SJSA1 (cell line): ENCODE measurements around the gene RABL6. TPM values are rescaled to one million over a fixed set of nuclear protein-coding genes. Genes with fewer than 3 reads are reported as not detected.
"Not testable (repeated sequence)": the region's sequence is repeated elsewhere in the genome, so short reads cannot be mapped to it uniquely, and the experiment has no call there.

ENCODE experiments used
- DNase-seq, 2 experiments: peaks; one replicate each; pipeline ENCODE4 v3.0.0-alpha.2; 2015 to 2020; ENCODE audit warnings: low spot score in 2 of 2, low read depth in 1 of 2
- H3K27ac ChIP-seq: fragments of 250-450 bp; sonication (Bioruptor Pico); 2 replicates; pipeline ENCODE4 v1.5.1; 2020; ENCODE audit warnings: mild to moderate bottlenecking, moderate library complexity
- H3K27me3 ChIP-seq: fragments of 250-450 bp; sonication (Bioruptor Pico); replicated peaks from 2 replicates; pipeline ENCODE4 v1.5.1; 2020; ENCODE audit warnings: mild to moderate bottlenecking, moderate library complexity
- H3K36me3 ChIP-seq: fragments of 250-450 bp; sonication (Bioruptor Pico); 2 replicates; pipeline ENCODE4 v1.5.1; 2020; ENCODE audit warnings: mild to moderate bottlenecking
- H3K4me1 ChIP-seq: fragments of 250-450 bp; sonication (Bioruptor Pico); replicated peaks from 2 replicates; pipeline ENCODE4 v1.6.1; 2021; ENCODE audit warnings: mild to moderate bottlenecking
- H3K4me3 ChIP-seq: fragments of 250-450 bp; sonication (Bioruptor Pico); 2 replicates; pipeline ENCODE4 v1.5.1; 2020; ENCODE audit warnings: mild to moderate bottlenecking
- H3K9me3 ChIP-seq: fragments of 250-450 bp; sonication (Bioruptor Pico); replicated peaks from 2 replicates; pipeline ENCODE4 v1.5.1; 2020; ENCODE audit warnings: mild to moderate bottlenecking
- total RNA-seq: library from RNA; depleted of rRNA; stranded (reverse); fragments of >200 nt; shearing (Covaris generic); gene quantifications from 2 replicates; pipeline ENCODE4 v1.2.3, GENCODE V29; 2014

The RABL6 gene
- total RNA-seq, 1 experiment from 2014 or later, result 97.2 TPM

- not testable (repeated sequence) for H3K36me3 ChIP-seq, H3K4me3 ChIP-seq, H3K27ac ChIP-seq, H3K4me1 ChIP-seq, H3K9me3 ChIP-seq, DNase-seq
- H3K27me3 ChIP-seq, result peaks cover 23% of the 10 kb centered on the region; the same call in 1 of the 2 replicates
Observed at GRCh38 chr9:136766410-136767120, 41.2 kb upstream of the RABL6 start.

- no peak overlapping the region for H3K4me3 ChIP-seq
- H3K9me3 ChIP-seq, result peaks cover 8% of the 10 kb centered on the region
- no peaks in the 10 kb centered on the region for H3K36me3 ChIP-seq
- H3K27me3 ChIP-seq, result peaks cover 18% of the 10 kb centered on the region; the same call in 1 of the 2 replicates
- H3K27ac ChIP-seq, result no peak overlapping the region
- no peak for DNase-seq
- no peaks in the 10 kb centered on the region for H3K4me1 ChIP-seq
Observed at GRCh38 chr9:136769710-136770191, 38.0 kb upstream of the RABL6 start.

- no peak overlapping the region for H3K27ac ChIP-seq
- H3K4me1 ChIP-seq, result no peaks in the 10 kb centered on the region
- H3K4me3 ChIP-seq, result no peak overlapping the region
- H3K9me3 ChIP-seq, result peaks cover 8% of the 10 kb centered on the region
- no peaks in the 10 kb centered on the region for H3K36me3 ChIP-seq
- H3K27me3 ChIP-seq, result peaks cover 15% of the 10 kb centered on the region; the same call in 1 of the 2 replicates
- no peak for DNase-seq
Observed at GRCh38 chr9:136771907-136772415, 35.8 kb upstream of the RABL6 start.

GRCh38 chr9:136773386-136774044, 34.2 kb upstream of the RABL6 start:
- Histone ChIP-seq H3K4me3 (no peak overlapping the region), H3K27me3 (peaks cover 8% of the 10 kb centered on the region; the same call in 1 of the 2 replicates), H3K4me1 (no peaks in the 10 kb centered on the region), H3K27ac (no peak overlapping the region), H3K36me3 (no peaks in the 10 kb centered on the region), H3K9me3 (peaks cover 8% of the 10 kb centered on the region)
- no peak for DNase-seq

GRCh38 chr9:136774416-136775045, 33.2 kb upstream of the RABL6 start:
- DNase-seq, result no peak
- Histone ChIP-seq H3K27ac (no peak overlapping the region), H3K4me3 (no peak overlapping the region), H3K4me1 (no peaks in the 10 kb centered on the region), H3K27me3 (peaks cover 10% of the 10 kb centered on the region), H3K36me3 (no peaks in the 10 kb centered on the region), H3K9me3 (peaks cover 8% of the 10 kb centered on the region)

- DNase-seq, result no peak
- peaks cover 8% of the 10 kb centered on the region for H3K9me3 ChIP-seq
- no peak overlapping the region for H3K4me3 ChIP-seq
- H3K4me1 ChIP-seq, result no peaks in the 10 kb centered on the region
- H3K27ac ChIP-seq, result no peak overlapping the region
- H3K27me3 ChIP-seq, result peaks cover 16% of the 10 kb centered on the region
- H3K36me3 ChIP-seq, result no peaks in the 10 kb centered on the region
Observed at GRCh38 chr9:136775191-136775590, 32.6 kb upstream of the RABL6 start.

- Histone ChIP-seq H3K27ac (no peak overlapping the region), H3K4me3 (no peak overlapping the region), H3K4me1 (no peaks in the 10 kb centered on the region), H3K9me3 (peaks cover 8% of the 10 kb centered on the region), H3K36me3 (no peaks in the 10 kb centered on the region), H3K27me3 (peaks cover 11% of the 10 kb centered on the region)
- no peak for DNase-seq
Observed at GRCh38 chr9:136776947-136777346, 30.8 kb upstream of the RABL6 start.

GRCh38 chr9:136777359-136777758, 30.4 kb upstream of the RABL6 start:
- no peak for DNase-seq
- Histone ChIP-seq H3K27ac (no peak overlapping the region), H3K36me3 (no peaks in the 10 kb centered on the region), H3K9me3 (peaks cover 8% of the 10 kb centered on the region), H3K4me1 (no peaks in the 10 kb centered on the region), H3K27me3 (peaks cover 11% of the 10 kb centered on the region), H3K4me3 (no peak overlapping the region)

- Histone ChIP-seq H3K27me3 (peaks cover 20% of the 10 kb centered on the region), H3K4me3 (no peak overlapping the region), H3K27ac (no peak overlapping the region), H3K36me3 (no peaks in the 10 kb centered on the region), H3K9me3 (no peaks in the 10 kb centered on the region), H3K4me1 (no peaks in the 10 kb centered on the region)
- DNase-seq, result no peak
Observed at GRCh38 chr9:136779808-136780207, 27.9 kb upstream of the RABL6 start.

GRCh38 chr9:136782452-136782851, 25.3 kb upstream of the RABL6 start:
- Histone ChIP-seq H3K27me3 (peaks cover 20% of the 10 kb centered on the region), H3K36me3 (no peaks in the 10 kb centered on the region), H3K4me3 (no peak overlapping the region), H3K27ac (no peak overlapping the region), H3K4me1 (no peaks in the 10 kb centered on the region), H3K9me3 (no peaks in the 10 kb centered on the region)
- DNase-seq, result no peak

GRCh38 chr9:136784249-136784996, 23.3 kb upstream of the RABL6 start:
- H3K4me1 ChIP-seq, result no peaks in the 10 kb centered on the region
- H3K9me3 ChIP-seq, result no peaks in the 10 kb centered on the region
- no peak overlapping the region for H3K27ac ChIP-seq
- DNase-seq, result no peak
- H3K4me3 ChIP-seq, result no peak overlapping the region
- H3K27me3 ChIP-seq, result peaks cover 16% of the 10 kb centered on the region
- H3K36me3 ChIP-seq, result no peaks in the 10 kb centered on the region

- Histone ChIP-seq H3K27me3 (peaks cover 12% of the 10 kb centered on the region), H3K36me3 (no peaks in the 10 kb centered on the region), H3K27ac (no peak overlapping the region), H3K9me3 (no peaks in the 10 kb centered on the region), H3K4me3 (no peak overlapping the region), H3K4me1 (no peaks in the 10 kb centered on the region)
- DNase-seq, result no peak
Observed at GRCh38 chr9:136784997-136785361, 22.8 kb upstream of the RABL6 start.

- not testable (repeated sequence) for DNase-seq, H3K9me3 ChIP-seq, H3K27me3 ChIP-seq, H3K4me1 ChIP-seq, H3K36me3 ChIP-seq, H3K4me3 ChIP-seq, H3K27ac ChIP-seq
Observed at GRCh38 chr9:136785565-136786355, 22.0 kb upstream of the RABL6 start.
